Smooth muscle cell (in vitro differentiated cells): ENCODE measurements around the gene SRD5A1. TPM values are rescaled to one million over a fixed set of nuclear protein-coding genes. Genes with fewer than 3 reads are reported as not detected.

Source experiments
- DNase-seq: peaks from one replicate; lab custom pipeline; 2025; ENCODE audit not compliant: unreplicated experiment; lab: John Stamatoyannopoulos, UW
- H2AFZ ChIP-seq: fragments of 200-600 bp; sonication (generic); 2 replicates; pipeline ENCODE4 v1.6.0; 2016; ENCODE audit warnings: antibody characterized with exemption, low read depth, mild to moderate bottlenecking
- H3F3A ChIP-seq: fragments of 200-600 bp; sonication (generic); 2 replicates; pipeline ENCODE4 v1.6.0; 2017; ENCODE audit warnings: antibody characterized with exemption, low read depth
- H3K27ac ChIP-seq: fragments of 200-600 bp; sonication (generic); 2 replicates; pipeline ENCODE4 v1.5.1; 2016; ENCODE audit warnings: low read depth, mild to moderate bottlenecking
- H3K27me3 ChIP-seq: fragments of 200-600 bp; sonication (generic); 2 replicates; pipeline ENCODE4 v1.6.1; 2016; ENCODE audit warnings: low read depth, mild to moderate bottlenecking
- H3K36me3 ChIP-seq: fragments of 200-600 bp; sonication (generic); 2 replicates; pipeline ENCODE4 v1.5.1; 2016; ENCODE audit warnings: low read depth
- H3K4me1 ChIP-seq: fragments of 200-600 bp; sonication (generic); 2 replicates; pipeline ENCODE4 v1.5.1; 2016; ENCODE audit warnings: low read depth
- H3K4me2 ChIP-seq: fragments of 200-600 bp; sonication (generic); 2 replicates; pipeline ENCODE4 v1.6.0; 2016; ENCODE audit warnings: mild to moderate bottlenecking
- H3K4me3 ChIP-seq: fragments of 200-600 bp; sonication (generic); 2 replicates; pipeline ENCODE4 v1.5.1; 2016; ENCODE audit warnings: mild to moderate bottlenecking
- H3K79me2 ChIP-seq: fragments of 200-600 bp; sonication (generic); 2 replicates; pipeline ENCODE4 v1.6.0; 2016; ENCODE audit warnings: low read depth, mild to moderate bottlenecking
- H3K9ac ChIP-seq: fragments of 200-600 bp; sonication (generic); 2 replicates; pipeline ENCODE4 v1.6.0; 2016; ENCODE audit warnings: low read depth
- H3K9me3 ChIP-seq: fragments of 200-600 bp; sonication (generic); replicated peaks from 2 replicates; pipeline ENCODE4 v1.5.1; 2016; ENCODE audit warnings: low read depth
- H4K20me1 ChIP-seq: fragments of 200-600 bp; sonication (generic); 2 replicates; pipeline ENCODE4 v1.6.0; 2016; ENCODE audit warnings: low read depth
- WGBS: methylation state at CpG from one replicate; pipeline ENCODE4 v1.1.7; 2016; ENCODE audit warnings: low lambda C conversion rate; 5-methylcytosine and 5-hydroxymethylcytosine counted together
- polyA plus RNA-seq: library from polyadenylated mRNA; unstranded; fragments of >200 nt; fragmentation: Nextera tagmentation; extraction: Ambion mirVana; gene quantifications from 2 replicates; pipeline ENCODE4 v1.2.1, GENCODE V29; 2016
- total RNA-seq: library from RNA; depleted of rRNA; stranded (reverse); fragments of >200 nt; gene quantifications from 2 replicates; pipeline ENCODE4 v1.2.3, GENCODE V29; 2014
- TF ChIP-seq, protein P1 (sequence below): fragments of 200-600 bp; sonication (generic); IDR thresholded peaks from 2 replicates; pipeline ENCODE4 v1.5.1; 2017; ENCODE audit warnings: borderline replicate concordance, mild to moderate bottlenecking, antibody characterized with exemption; ENCODE audit not compliant: insufficient read depth, poor library complexity, severe bottlenecking

SRD5A1 gene
- total and polyA plus RNA-seq, 2 experiments from 2014 or later: 17.1 to 23.5 TPM

DNA sequence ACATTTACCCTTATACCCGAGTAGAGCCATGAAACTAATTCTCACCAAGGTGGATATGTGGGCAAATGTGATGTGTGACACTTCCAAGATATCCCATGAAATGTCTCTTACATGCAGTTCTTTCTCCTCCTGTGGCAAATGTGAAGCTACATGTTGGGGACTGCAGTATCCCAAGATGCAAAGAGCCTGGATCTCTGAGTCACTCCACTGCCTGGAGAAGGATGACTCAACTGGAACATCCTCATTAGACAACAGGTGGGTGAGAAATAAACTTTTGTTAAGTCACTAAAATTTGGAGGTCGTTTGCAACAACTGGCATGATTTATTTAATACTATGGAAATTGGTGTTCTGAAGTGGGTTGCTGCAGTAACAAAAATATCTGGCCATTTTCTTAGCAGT is 43.5 kb downstream of the SRD5A1 start:
- H3K9me3 ChIP-seq: no peaks in the 10 kb centered on the region
- DNase-seq: no peak
- H2AFZ ChIP-seq: no peak overlapping the region
- no peaks in the 10 kb centered on the region for H3K36me3 ChIP-seq
- no peaks in the 10 kb centered on the region for H4K20me1 ChIP-seq
- H3K4me2 ChIP-seq: no peak overlapping the region
- H3K27me3 ChIP-seq: no peaks in the 10 kb centered on the region
- H3F3A ChIP-seq: no peaks in the 10 kb centered on the region
- WGBS: 89% methylated on average over 2 of the region's 2 CpGs
- TF ChIP-seq, protein P1, sequence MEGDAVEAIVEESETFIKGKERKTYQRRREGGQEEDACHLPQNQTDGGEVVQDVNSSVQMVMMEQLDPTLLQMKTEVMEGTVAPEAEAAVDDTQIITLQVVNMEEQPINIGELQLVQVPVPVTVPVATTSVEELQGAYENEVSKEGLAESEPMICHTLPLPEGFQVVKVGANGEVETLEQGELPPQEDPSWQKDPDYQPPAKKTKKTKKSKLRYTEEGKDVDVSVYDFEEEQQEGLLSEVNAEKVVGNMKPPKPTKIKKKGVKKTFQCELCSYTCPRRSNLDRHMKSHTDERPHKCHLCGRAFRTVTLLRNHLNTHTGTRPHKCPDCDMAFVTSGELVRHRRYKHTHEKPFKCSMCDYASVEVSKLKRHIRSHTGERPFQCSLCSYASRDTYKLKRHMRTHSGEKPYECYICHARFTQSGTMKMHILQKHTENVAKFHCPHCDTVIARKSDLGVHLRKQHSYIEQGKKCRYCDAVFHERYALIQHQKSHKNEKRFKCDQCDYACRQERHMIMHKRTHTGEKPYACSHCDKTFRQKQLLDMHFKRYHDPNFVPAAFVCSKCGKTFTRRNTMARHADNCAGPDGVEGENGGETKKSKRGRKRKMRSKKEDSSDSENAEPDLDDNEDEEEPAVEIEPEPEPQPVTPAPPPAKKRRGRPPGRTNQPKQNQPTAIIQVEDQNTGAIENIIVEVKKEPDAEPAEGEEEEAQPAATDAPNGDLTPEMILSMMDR: no peak
- no peaks in the 10 kb centered on the region for H3K4me1 ChIP-seq
- no peak overlapping the region for H3K4me3 ChIP-seq
- H3K27ac ChIP-seq: no peak overlapping the region
- no peak overlapping the region for H3K9ac ChIP-seq
- no peaks in the 10 kb centered on the region for H3K79me2 ChIP-seq

DNA sequence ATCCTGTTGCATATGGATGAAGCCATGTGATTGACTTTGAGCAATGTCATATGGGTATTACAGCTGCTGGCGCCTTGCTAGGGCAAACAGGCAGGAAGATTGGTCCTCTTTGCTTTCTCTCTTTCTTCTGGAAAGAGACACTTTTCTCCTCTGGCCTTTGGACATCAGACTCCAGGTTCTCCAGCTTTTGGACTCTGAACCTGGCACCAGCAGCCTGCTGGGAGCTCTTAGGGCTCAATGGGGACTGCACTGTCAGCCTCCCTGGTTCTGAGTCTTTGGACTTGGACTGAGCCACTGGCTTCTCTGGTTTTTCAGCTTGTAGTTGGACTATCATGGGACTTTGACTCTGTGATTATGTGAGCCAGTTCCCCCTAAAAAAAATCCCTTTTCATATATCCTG is 45.1 kb downstream of the SRD5A1 start:
- H2AFZ ChIP-seq: no peak overlapping the region
- no peaks in the 10 kb centered on the region for H3K9me3 ChIP-seq
- H3K4me3 ChIP-seq: no peak overlapping the region
- no peaks in the 10 kb centered on the region for H3K36me3 ChIP-seq
- no peak overlapping the region for H3K9ac ChIP-seq
- no peak for DNase-seq
- no peaks in the 10 kb centered on the region for H4K20me1 ChIP-seq
- no peaks in the 10 kb centered on the region for H3K27me3 ChIP-seq
- H3K79me2 ChIP-seq: no peaks in the 10 kb centered on the region
- no peak overlapping the region for H3K4me2 ChIP-seq
- no peaks in the 10 kb centered on the region for H3F3A ChIP-seq
- 83% methylated on average over 1 of the region's 1 CpG for WGBS
- no peaks in the 10 kb centered on the region for H3K4me1 ChIP-seq
- TF ChIP-seq, protein P1: no peak
- no peak overlapping the region for H3K27ac ChIP-seq

DNA sequence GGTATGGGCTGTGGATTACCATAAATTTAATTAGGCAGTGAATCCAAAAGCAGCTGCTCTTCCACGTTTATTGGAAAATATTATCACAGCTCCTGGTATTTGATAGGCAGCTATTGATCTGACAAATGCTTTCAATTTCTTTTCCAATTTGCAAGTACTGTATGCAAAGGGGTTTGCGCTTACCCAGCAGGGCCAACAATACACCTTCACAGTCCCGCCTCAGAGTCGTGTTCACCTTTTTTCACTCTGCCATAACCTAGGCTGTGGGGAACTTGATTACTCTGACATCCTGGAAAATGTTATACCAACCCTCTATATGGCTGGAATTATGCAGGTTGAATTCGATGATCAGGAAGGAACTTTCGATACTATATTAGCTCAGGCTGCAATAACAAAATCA is 47.7 kb downstream of the SRD5A1 start:
- H4K20me1 ChIP-seq: no peaks in the 10 kb centered on the region
- H2AFZ ChIP-seq: no peak overlapping the region
- H3K79me2 ChIP-seq: no peaks in the 10 kb centered on the region
- no peak overlapping the region for H3K4me2 ChIP-seq
- H3K36me3 ChIP-seq: no peaks in the 10 kb centered on the region
- 70% methylated on average over 6 of the region's 6 CpGs for WGBS
- no peak overlapping the region for H3K27ac ChIP-seq
- TF ChIP-seq, protein P1: no peak
- no peaks in the 10 kb centered on the region for H3K27me3 ChIP-seq
- no peaks in the 10 kb centered on the region for H3F3A ChIP-seq
- no peak for DNase-seq
- H3K4me3 ChIP-seq: no peak overlapping the region
- H3K4me1 ChIP-seq: no peaks in the 10 kb centered on the region
- H3K9ac ChIP-seq: no peak overlapping the region
- H3K9me3 ChIP-seq: no peaks in the 10 kb centered on the region

DNA sequence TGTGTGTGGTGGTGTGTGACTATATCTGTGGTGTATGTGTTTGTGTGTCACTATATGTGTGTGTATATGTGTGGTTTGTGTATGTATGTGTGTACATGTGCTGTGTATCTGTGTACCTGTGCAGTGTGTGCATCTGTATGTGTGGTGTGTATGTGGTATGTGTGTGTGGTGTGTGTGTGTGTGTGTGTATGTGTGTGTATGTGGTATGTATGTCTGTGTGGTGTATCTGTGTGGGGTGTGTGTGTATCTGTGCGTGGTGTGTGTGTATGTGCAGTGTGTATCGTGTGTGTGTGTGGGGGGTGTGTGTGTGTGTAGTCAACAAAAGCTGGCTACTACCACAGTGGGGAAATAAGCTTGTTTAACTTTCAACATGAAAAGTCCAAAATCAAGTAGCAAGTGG is 48.4 kb downstream of the SRD5A1 start:
- no peaks in the 10 kb centered on the region for H3K36me3 ChIP-seq
- TF ChIP-seq, protein P1: no peak
- no peak overlapping the region for H2AFZ ChIP-seq
- no peaks in the 10 kb centered on the region for H3K79me2 ChIP-seq
- H3K27me3 ChIP-seq: no peaks in the 10 kb centered on the region
- 40% methylated on average over 2 of the region's 2 CpGs for WGBS
- no peaks in the 10 kb centered on the region for H3K4me1 ChIP-seq
- H3K9ac ChIP-seq: no peak overlapping the region
- H3K9me3 ChIP-seq: no peaks in the 10 kb centered on the region
- H3K4me3 ChIP-seq: no peak overlapping the region
- no peak for DNase-seq
- no peaks in the 10 kb centered on the region for H3F3A ChIP-seq
- H3K4me2 ChIP-seq: no peak overlapping the region
- peaks cover 2% of the 10 kb centered on the region for H4K20me1 ChIP-seq
- no peak overlapping the region for H3K27ac ChIP-seq
